WTC11 (cell line): ENCODE data around the gene STAT2. TPM values are rescaled to one million over a fixed set of nuclear protein-coding genes. Genes with fewer than 3 reads are reported as not detected.
A peak's percentile ranks its signal among the peaks of the same experiment; 100 is the strongest.

ENCODE experiments used
- ATAC-seq: fragments of 200-7000 bp; cut with Tn5 transposase; 2 replicates; pipeline ENCODE4 v1.10.0; 2021; ENCODE audit warnings: mild to moderate bottlenecking, moderate library complexity
- CTCF ChIA-PET: fragments of 300-600 bp; sonication (Branson Sonifier 250); formaldehyde crosslinking; loops from one replicate; lab custom pipeline; 2021; ENCODE audit warnings: antibody characterized with exemption; lab: Charles Lee
- POLR2A ChIA-PET: fragments of 350-600 bp; sonication (Branson Sonifier 250); formaldehyde crosslinking; loops from one replicate; lab custom pipeline; 2021; ENCODE audit warnings: antibody characterized with exemption; lab: Charles Lee
- DNase-seq: peaks from one replicate; pipeline ENCODE4 v3.0.0; 2021; ENCODE audit warnings: low spot score
- H3K27ac Mint-ChIP-seq: 2 replicates; pipeline ENCODE4 v1.8.0; 2021; ENCODE audit warnings: mixed read lengths
- H3K27me3 Mint-ChIP-seq: 2 replicates; pipeline ENCODE4 v1.8.0; 2021; ENCODE audit warnings: low read depth, mild to moderate bottlenecking, moderate library complexity, mixed read lengths
- H3K36me3 Mint-ChIP-seq: 2 replicates; pipeline ENCODE4 v1.8.0; 2021; ENCODE audit warnings: mixed read lengths
- H3K4me1 Mint-ChIP-seq: 2 replicates; pipeline ENCODE4 v1.8.0; 2022; ENCODE audit warnings: mixed read lengths
- H3K4me3 Mint-ChIP-seq: 2 replicates; pipeline ENCODE4 v1.8.0; 2021; ENCODE audit warnings: mild to moderate bottlenecking, moderate library complexity, mixed read lengths
- H3K9me3 Mint-ChIP-seq: 2 replicates; pipeline ENCODE4 v1.8.0; 2021; ENCODE audit warnings: mixed read lengths
- ATF6 ChIP-seq: sonication (generic); formaldehyde crosslinking; IDR thresholded peaks from 2 replicates; pipeline ENCODE4 v1.8.1; 2023; ENCODE audit warnings: mild to moderate bottlenecking, missing genetic modification reagents
- CREB1 ChIP-seq: sonication (generic); formaldehyde crosslinking; IDR thresholded peaks from 2 replicates; pipeline ENCODE4 v1.8.0; 2023; ENCODE audit warnings: mild to moderate bottlenecking, missing genetic modification reagents
- ERG ChIP-seq: fragments of 250-450 bp; sonication (Bioruptor Pico); IDR thresholded peaks from 2 replicates; pipeline ENCODE4 v1.8.0; 2021; ENCODE audit warnings: mild to moderate bottlenecking
- FOXP1 ChIP-seq: sonication (generic); formaldehyde crosslinking; IDR thresholded peaks from 2 replicates; pipeline ENCODE4 v1.8.0; 2022; ENCODE audit warnings: missing genetic modification reagents, mild to moderate bottlenecking, moderate library complexity, borderline replicate concordance
- HMGXB4 ChIP-seq: sonication (generic); formaldehyde crosslinking; IDR thresholded peaks from 2 replicates; pipeline ENCODE4 v1.8.1; 2023; ENCODE audit warnings: mild to moderate bottlenecking, moderate library complexity, missing genetic modification reagents
- MLX ChIP-seq: sonication (generic); formaldehyde crosslinking; IDR thresholded peaks from 2 replicates; pipeline ENCODE4 v1.8.1; 2023; ENCODE audit warnings: mild to moderate bottlenecking, missing genetic modification reagents, moderate library complexity
- MYBL2 ChIP-seq: sonication (generic); formaldehyde crosslinking; IDR thresholded peaks from 2 replicates; pipeline ENCODE4 v1.8.1; 2023; ENCODE audit warnings: mild to moderate bottlenecking, moderate library complexity, missing genetic modification reagents
- NR1H2 ChIP-seq: sonication (generic); formaldehyde crosslinking; IDR thresholded peaks from 2 replicates; pipeline ENCODE4 v1.9.0; 2021; ENCODE audit warnings: mild to moderate bottlenecking, moderate library complexity, missing genetic modification reagents
- SMAD3 ChIP-seq: sonication (generic); formaldehyde crosslinking; IDR thresholded peaks from 2 replicates; pipeline ENCODE4 v1.8.0; 2022; ENCODE audit warnings: missing genetic modification reagents, mild to moderate bottlenecking, borderline replicate concordance
- total RNA-seq: library from RNA; stranded (reverse); gene quantifications from 3 replicates; pipeline ENCODE4 v1.2.3, GENCODE V29; 2021
- TF ChIP-seq, protein P1 (sequence below): sonication (generic); formaldehyde crosslinking; conservative IDR thresholded peaks from 2 replicates; pipeline ENCODE4 v1.8.1; 2023; ENCODE audit warnings: mild to moderate bottlenecking, low read depth, missing genetic modification reagents, moderate library complexity
- TF ChIP-seq, protein P2 (sequence below): sonication (generic); formaldehyde crosslinking; IDR thresholded peaks from 2 replicates; pipeline ENCODE4 v1.8.0; 2022; ENCODE audit warnings: mild to moderate bottlenecking, missing genetic modification reagents
- TF ChIP-seq, protein P3 (sequence below): fragments of 200-600 bp; IDR thresholded peaks from 2 replicates; pipeline ENCODE4 v1.8.0; 2022; ENCODE audit warnings: antibody characterized with exemption
- TF ChIP-seq, protein P4 (sequence below): fragments of 250-450 bp; sonication (Bioruptor Pico); IDR thresholded peaks from 2 replicates; pipeline ENCODE4 v1.9.0; 2021; ENCODE audit warnings: mild to moderate bottlenecking

Gene STAT2
- total RNA-seq, 1 experiment from 2014 or later: 54.5 TPM

DNA sequence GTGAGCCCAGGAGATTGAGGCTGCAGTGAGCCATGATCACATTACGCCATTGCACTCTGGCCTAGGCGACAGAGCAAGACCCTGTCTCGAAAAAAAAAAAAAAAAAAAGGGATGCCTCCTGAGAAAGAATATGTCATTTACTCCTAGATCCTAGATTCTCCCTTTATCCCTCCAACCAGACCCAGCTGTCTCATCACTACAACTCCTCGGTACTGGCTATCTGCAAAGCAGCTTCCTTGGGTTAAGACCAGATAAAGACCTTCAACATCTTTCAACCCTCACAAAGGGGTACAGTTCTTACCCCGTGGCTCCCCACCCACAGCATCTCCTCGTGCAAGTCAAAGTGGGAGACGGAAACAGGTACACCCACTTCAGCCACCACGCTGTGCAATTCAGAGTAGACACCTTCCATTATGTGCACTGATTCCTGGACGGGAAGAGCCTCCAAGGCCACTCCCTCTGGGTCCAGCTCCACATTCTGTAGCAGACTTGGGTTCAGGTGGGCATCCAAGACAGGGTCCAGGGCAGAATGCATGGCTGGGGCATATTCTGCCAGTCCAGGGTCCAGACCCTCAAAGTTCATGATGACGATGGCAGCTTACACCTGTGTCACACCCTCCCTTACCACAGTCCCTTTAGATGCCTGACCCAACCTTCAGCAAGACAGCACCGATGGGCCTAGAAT is 27.3 kb downstream of the STAT2 start:
- POLR2A ChIA-PET: interaction anchor here (0.6 to 1.7 kb wide), 5 partner anchors 16 to 138 kb away, joined by 3 to 9 read pairs (median 4); partner anchors contain the start of genes CS and STAT2
- DNase-seq (no peak), ATAC-seq (no peak)
- Mint-ChIP-seq H3K27me3 (no peaks in the 10 kb centered on the region), H3K4me3 (peak overlapping the region; percentile 87), H3K27ac (peak overlapping the region; percentile 98), H3K4me1 (peaks cover 26% of the 10 kb centered on the region), H3K36me3 (no peaks in the 10 kb centered on the region), H3K9me3 (no peaks in the 10 kb centered on the region)
- TF ChIP-seq HMGXB4 (CRISPR knock-in tag) (no peak), ERG (CRISPR knock-in tag) (no peak), ATF6 (CRISPR knock-in tag) (no peak), MLX (CRISPR knock-in tag) (no peak), NR1H2 (CRISPR knock-in tag) (no peak), CREB1 (no peak), MYBL2 (CRISPR knock-in tag) (no peak), FOXP1 (CRISPR knock-in tag) (no peak), SMAD3 (CRISPR knock-in tag) (no peak)
- TF ChIP-seq, protein P1, sequence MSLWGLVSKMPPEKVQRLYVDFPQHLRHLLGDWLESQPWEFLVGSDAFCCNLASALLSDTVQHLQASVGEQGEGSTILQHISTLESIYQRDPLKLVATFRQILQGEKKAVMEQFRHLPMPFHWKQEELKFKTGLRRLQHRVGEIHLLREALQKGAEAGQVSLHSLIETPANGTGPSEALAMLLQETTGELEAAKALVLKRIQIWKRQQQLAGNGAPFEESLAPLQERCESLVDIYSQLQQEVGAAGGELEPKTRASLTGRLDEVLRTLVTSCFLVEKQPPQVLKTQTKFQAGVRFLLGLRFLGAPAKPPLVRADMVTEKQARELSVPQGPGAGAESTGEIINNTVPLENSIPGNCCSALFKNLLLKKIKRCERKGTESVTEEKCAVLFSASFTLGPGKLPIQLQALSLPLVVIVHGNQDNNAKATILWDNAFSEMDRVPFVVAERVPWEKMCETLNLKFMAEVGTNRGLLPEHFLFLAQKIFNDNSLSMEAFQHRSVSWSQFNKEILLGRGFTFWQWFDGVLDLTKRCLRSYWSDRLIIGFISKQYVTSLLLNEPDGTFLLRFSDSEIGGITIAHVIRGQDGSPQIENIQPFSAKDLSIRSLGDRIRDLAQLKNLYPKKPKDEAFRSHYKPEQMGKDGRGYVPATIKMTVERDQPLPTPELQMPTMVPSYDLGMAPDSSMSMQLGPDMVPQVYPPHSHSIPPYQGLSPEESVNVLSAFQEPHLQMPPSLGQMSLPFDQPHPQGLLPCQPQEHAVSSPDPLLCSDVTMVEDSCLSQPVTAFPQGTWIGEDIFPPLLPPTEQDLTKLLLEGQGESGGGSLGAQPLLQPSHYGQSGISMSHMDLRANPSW (CRISPR knock-in tag): no peak
- TF ChIP-seq, protein P2, sequence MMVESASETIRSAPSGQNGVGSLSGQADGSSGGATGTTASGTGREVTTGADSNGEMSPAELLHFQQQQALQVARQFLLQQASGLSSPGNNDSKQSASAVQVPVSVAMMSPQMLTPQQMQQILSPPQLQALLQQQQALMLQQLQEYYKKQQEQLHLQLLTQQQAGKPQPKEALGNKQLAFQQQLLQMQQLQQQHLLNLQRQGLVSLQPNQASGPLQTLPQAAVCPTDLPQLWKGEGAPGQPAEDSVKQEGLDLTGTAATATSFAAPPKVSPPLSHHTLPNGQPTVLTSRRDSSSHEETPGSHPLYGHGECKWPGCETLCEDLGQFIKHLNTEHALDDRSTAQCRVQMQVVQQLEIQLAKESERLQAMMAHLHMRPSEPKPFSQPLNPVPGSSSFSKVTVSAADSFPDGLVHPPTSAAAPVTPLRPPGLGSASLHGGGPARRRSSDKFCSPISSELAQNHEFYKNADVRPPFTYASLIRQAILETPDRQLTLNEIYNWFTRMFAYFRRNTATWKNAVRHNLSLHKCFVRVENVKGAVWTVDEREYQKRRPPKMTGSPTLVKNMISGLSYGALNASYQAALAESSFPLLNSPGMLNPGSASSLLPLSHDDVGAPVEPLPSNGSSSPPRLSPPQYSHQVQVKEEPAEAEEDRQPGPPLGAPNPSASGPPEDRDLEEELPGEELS (CRISPR knock-in tag): no peak
- TF ChIP-seq, protein P3, sequence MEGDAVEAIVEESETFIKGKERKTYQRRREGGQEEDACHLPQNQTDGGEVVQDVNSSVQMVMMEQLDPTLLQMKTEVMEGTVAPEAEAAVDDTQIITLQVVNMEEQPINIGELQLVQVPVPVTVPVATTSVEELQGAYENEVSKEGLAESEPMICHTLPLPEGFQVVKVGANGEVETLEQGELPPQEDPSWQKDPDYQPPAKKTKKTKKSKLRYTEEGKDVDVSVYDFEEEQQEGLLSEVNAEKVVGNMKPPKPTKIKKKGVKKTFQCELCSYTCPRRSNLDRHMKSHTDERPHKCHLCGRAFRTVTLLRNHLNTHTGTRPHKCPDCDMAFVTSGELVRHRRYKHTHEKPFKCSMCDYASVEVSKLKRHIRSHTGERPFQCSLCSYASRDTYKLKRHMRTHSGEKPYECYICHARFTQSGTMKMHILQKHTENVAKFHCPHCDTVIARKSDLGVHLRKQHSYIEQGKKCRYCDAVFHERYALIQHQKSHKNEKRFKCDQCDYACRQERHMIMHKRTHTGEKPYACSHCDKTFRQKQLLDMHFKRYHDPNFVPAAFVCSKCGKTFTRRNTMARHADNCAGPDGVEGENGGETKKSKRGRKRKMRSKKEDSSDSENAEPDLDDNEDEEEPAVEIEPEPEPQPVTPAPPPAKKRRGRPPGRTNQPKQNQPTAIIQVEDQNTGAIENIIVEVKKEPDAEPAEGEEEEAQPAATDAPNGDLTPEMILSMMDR: no peak
- TF ChIP-seq, protein P4, sequence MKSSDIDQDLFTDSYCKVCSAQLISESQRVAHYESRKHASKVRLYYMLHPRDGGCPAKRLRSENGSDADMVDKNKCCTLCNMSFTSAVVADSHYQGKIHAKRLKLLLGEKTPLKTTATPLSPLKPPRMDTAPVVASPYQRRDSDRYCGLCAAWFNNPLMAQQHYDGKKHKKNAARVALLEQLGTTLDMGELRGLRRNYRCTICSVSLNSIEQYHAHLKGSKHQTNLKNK (CRISPR knock-in tag): no peak
- CTCF ChIA-PET: interaction anchor here (0.6 to 2.2 kb wide), 10 partner anchors 14 to 213 kb away, joined by 3 to 9 read pairs (median 3); partner anchors contain the start of genes ANKRD52, CNPY2, RNF41 and SMARCC2
